ENCODE data around the gene PLEKHN1.

Gene PLEKHN1

DNA sequence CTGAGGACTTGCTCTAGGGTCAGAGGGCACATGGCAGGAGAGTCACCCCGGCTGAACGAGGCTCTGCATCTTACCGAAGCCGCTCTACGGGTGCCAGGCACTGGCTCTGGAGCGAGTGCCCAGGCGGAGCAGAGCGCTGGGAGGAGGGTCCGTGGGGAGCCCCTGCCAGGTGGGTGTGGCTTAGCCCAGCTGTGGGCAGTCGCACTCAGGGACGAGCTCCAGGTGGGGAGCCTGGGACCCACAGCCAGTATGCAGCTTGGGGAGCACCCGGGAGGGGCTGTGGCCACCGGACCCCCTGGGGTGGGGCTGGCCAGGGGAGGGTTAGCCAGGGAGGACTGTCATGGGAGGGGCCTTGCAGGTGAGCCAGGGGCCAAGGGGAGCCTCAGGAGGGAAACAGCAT, 57.4 kb downstream of the PLEKHN1 start:
- DNase-seq (ENCODE audit: low read depth) = no peak
- TF ChIP-seq, protein P1, sequence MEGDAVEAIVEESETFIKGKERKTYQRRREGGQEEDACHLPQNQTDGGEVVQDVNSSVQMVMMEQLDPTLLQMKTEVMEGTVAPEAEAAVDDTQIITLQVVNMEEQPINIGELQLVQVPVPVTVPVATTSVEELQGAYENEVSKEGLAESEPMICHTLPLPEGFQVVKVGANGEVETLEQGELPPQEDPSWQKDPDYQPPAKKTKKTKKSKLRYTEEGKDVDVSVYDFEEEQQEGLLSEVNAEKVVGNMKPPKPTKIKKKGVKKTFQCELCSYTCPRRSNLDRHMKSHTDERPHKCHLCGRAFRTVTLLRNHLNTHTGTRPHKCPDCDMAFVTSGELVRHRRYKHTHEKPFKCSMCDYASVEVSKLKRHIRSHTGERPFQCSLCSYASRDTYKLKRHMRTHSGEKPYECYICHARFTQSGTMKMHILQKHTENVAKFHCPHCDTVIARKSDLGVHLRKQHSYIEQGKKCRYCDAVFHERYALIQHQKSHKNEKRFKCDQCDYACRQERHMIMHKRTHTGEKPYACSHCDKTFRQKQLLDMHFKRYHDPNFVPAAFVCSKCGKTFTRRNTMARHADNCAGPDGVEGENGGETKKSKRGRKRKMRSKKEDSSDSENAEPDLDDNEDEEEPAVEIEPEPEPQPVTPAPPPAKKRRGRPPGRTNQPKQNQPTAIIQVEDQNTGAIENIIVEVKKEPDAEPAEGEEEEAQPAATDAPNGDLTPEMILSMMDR (IDR thresholded peaks at IDR 0.05; ENCODE audit: low read depth, low read length) = no peak
- TF ChIP-seq MYC (IDR thresholded peaks at IDR 0.05; ENCODE audit: low read depth, low read length) (no peak), POLR2A (IDR thresholded peaks at IDR 0.05; ENCODE audit: extremely low read depth, insufficient read length) (no peak)
- TF ChIP-seq, protein P2, sequence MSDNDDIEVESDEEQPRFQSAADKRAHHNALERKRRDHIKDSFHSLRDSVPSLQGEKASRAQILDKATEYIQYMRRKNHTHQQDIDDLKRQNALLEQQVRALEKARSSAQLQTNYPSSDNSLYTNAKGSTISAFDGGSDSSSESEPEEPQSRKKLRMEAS (IDR thresholded peaks at IDR 0.05; ENCODE audit: low read depth, low read length) = no peak
- no peak overlapping the region for H3K4me3 ChIP-seq (ENCODE audit: low read depth, low read length)

DNA sequence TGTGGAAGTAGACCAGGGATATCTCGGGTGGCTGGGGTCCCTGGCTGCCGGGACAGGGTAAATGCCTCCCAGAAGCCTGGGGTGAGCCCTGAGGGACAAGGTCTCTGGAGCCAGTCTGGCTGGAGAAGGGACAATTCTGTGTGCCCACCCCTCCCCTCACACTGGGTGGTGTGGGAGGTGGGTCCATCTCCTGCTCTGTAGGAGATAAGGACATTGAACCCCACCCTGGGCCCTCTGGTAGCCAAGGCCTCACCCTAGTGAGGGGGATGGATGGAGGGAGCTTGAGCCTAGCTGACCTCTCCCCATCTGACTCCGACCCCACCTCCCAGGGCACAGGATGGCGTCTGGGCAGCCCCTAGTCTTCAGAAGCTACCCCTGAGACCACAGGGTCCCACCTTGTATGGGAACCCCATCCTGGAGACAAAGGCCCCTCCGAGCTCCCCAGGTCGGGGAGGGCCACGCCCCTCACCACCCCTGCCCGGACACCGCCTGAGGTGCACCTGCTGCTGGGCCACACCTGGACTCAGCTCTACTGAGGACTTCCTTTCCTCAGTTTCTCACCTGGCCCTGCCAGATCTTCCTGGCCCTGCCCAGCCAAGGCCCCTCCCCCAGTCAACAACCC, 58.0 kb downstream of the PLEKHN1 start:
- DNase-seq (ENCODE audit: low read depth) = no peak
- TF ChIP-seq POLR2A (IDR thresholded peaks at IDR 0.05; ENCODE audit: extremely low read depth, insufficient read length) (no peak), MYC (IDR thresholded peaks at IDR 0.05; ENCODE audit: low read depth, low read length) (no peak)
- TF ChIP-seq, protein P1 (IDR thresholded peaks at IDR 0.05; ENCODE audit: low read depth, low read length) = no peak
- TF ChIP-seq, protein P2 (IDR thresholded peaks at IDR 0.05; ENCODE audit: low read depth, low read length) = no peak
- H3K4me3 ChIP-seq (ENCODE audit: low read depth, low read length) = no peak overlapping the region

DNA sequence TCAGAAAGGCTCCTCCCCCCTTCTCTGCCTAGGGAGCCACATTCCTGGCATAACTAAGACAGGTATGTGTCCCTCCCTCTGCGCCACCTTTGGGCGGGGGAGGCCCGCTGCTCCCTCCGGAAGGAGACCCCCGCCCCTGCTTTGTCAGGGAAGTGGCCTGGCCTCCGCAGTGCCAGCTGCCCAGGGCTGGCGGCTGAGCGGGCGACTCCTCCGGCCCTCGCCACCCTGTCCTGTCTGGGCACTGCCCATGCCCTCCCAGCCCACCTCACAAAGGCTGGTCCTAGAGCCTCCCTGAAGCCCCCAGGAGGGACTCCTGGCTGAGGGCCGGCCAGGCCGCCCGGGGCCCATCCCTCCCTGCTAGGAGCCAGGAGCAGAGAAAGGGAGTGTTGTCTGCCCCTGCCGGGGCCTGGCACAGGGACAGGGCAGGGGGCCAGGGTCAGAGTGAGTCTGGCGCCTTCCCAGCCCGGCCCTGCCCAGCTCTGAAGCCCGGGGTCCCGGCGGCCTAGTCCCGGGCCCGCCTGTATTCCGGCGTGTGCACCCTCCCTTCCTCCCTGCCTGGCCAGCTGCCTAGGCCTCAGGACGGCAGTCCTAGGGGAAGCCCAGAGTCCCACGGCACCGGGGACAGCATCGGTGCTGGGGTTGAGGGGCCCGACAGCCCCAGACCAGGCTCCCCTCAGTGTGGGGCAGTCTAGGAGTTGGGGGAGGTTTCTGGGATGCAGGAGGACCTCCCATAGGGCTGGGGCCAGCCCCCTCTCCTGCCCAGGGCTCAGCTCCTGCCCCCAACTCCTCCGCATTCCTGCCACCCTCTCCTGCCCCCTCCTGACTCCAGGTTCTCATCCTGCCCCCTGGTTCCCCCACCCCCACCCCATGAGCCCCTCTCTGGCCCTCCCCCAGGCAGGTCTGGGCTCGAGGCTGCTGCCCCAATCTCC, 58.8 kb downstream of the PLEKHN1 start:
- TF ChIP-seq, protein P2 (IDR thresholded peaks at IDR 0.05; ENCODE audit: low read depth, low read length) = no peak
- TF ChIP-seq, protein P1 (IDR thresholded peaks at IDR 0.05; ENCODE audit: low read depth, low read length) = no peak
- TF ChIP-seq POLR2A (IDR thresholded peaks at IDR 0.05; ENCODE audit: extremely low read depth, insufficient read length) (no peak), MYC (IDR thresholded peaks at IDR 0.05; ENCODE audit: low read depth, low read length) (no peak)
- no peak overlapping the region for H3K4me3 ChIP-seq (ENCODE audit: low read depth, low read length)
- DNase-seq (ENCODE audit: low read depth) = no peak
